Prostate gland (tissue), 2 donors: ENCODE results near the gene SULT4A1.

Source experiments
- POLR2A ChIP-seq: fragments of 450-650 bp; IDR thresholded peaks from one replicate; pipeline ENCODE4 v1.6.1; 2016; ENCODE audit warnings: antibody characterized with exemption, mild to moderate bottlenecking
- TF ChIP-seq, protein P1 (sequence below), 4 experiments: fragments of 200-600 bp in 2 of 4; fragments of 450-650 bp in 2 of 4; sonication (generic) in 2 of 4; IDR thresholded peaks; 1 replicate in 3 of 4; 2 replicates in 1 of 4; pipeline ENCODE4 v1.5.1; 2016 to 2019; ENCODE audit warnings: antibody characterized with exemption in 4 of 4, mild to moderate bottlenecking in 2 of 4, moderate library complexity in 2 of 4

DNA sequence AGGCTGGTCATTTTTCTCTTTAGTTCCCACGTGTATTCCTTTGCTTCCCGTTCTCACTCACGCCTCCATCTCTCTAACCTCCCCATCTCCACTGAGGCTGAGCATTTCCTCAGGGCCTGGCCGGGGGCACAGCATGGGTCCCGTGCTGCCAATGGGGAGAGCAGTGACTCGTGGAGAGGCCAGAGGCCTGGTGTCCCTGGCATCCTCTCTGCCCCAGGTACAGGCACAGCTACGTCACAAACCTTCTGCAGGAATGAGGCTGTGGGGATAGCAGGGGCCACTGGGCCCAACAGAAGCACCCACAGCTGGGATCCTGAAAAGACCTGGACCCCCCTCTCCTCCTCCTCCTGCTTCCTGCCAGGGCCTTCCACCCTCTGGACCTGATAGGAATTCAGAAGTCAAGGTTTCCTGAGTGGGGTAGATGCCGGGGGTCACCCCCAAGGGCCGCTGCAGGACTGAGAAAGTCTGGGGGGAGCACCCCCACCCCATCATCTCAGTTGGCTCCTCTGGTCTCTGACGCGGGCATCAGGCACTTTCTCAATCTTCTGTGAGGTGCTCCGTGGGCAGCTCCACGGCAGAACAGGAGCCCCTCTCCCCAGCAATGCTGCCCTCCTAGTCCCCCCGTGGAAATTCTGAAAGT is 17.7 kb upstream of the SULT4A1 start:
- TF ChIP-seq, protein P1, sequence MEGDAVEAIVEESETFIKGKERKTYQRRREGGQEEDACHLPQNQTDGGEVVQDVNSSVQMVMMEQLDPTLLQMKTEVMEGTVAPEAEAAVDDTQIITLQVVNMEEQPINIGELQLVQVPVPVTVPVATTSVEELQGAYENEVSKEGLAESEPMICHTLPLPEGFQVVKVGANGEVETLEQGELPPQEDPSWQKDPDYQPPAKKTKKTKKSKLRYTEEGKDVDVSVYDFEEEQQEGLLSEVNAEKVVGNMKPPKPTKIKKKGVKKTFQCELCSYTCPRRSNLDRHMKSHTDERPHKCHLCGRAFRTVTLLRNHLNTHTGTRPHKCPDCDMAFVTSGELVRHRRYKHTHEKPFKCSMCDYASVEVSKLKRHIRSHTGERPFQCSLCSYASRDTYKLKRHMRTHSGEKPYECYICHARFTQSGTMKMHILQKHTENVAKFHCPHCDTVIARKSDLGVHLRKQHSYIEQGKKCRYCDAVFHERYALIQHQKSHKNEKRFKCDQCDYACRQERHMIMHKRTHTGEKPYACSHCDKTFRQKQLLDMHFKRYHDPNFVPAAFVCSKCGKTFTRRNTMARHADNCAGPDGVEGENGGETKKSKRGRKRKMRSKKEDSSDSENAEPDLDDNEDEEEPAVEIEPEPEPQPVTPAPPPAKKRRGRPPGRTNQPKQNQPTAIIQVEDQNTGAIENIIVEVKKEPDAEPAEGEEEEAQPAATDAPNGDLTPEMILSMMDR (IDR thresholded peaks at IDR 0.05): no peak
- no peak for TF ChIP-seq POLR2A
